ENCODE results near the gene NME3. TPM values are rescaled to one million over a fixed set of nuclear protein-coding genes. Genes with fewer than 3 reads are reported as not detected.

Gene NME3
- total and polyA plus RNA-seq, 3 donors from 2014 or later: 29.3 to 119 (median 100) TPM

DNA sequence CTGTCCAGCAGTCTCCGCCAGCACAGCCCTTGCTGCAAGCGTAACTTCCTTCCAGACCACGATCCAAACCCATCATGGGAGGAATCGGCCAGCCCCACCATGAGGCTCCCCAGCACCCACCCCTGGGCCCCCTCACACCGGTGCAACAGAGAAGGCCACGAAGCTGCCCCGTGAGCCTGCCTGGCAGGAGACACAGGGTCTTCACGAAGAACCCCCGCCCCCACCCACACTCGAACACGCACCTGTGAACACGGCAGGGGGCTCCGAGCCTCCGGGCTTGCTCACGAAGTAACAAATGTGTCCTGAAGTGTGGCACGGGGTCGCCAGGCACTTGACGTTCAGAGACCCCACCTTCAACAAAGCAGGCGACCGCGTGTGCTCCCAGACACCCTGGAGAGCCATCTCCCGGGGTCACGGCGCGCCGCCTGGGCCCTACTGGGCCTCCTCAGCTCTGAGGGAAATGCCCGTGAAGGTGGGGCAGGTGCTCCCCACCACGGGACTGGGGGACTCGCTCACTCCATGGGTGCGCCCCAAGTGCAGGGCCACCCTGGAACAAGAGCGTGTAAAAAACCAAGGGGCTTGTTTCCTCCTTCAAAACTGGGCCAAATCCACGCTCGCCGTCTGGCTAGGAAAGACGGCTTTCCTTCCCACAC is 47.7 kb upstream of the NME3 start:
- no peak overlapping the region for H3K4me3 ChIP-seq
- TF ChIP-seq, protein P1, sequence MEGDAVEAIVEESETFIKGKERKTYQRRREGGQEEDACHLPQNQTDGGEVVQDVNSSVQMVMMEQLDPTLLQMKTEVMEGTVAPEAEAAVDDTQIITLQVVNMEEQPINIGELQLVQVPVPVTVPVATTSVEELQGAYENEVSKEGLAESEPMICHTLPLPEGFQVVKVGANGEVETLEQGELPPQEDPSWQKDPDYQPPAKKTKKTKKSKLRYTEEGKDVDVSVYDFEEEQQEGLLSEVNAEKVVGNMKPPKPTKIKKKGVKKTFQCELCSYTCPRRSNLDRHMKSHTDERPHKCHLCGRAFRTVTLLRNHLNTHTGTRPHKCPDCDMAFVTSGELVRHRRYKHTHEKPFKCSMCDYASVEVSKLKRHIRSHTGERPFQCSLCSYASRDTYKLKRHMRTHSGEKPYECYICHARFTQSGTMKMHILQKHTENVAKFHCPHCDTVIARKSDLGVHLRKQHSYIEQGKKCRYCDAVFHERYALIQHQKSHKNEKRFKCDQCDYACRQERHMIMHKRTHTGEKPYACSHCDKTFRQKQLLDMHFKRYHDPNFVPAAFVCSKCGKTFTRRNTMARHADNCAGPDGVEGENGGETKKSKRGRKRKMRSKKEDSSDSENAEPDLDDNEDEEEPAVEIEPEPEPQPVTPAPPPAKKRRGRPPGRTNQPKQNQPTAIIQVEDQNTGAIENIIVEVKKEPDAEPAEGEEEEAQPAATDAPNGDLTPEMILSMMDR (IDR thresholded peaks at IDR 0.05): no peak
- TF ChIP-seq POLR2A (IDR thresholded peaks at IDR 0.05): no peak
- H3K4me1 ChIP-seq: peaks cover 2% of the 10 kb centered on the region
- intact Hi-C loops (cut with DNase I; ENCODE audit: low total_unique reads): no loop called here
- H3K9me3 ChIP-seq: no peaks in the 10 kb centered on the region
- no peak overlapping the region for H3K27ac ChIP-seq
- WGBS, 2 donors: 93 to 94% methylated on average over 14 to 34 of the region's 35 CpGs
- H3K27me3 ChIP-seq: no peaks in the 10 kb centered on the region
- no peaks in the 10 kb centered on the region for H3K36me3 ChIP-seq (ENCODE audit: low read depth, missing control alignments)
- no peak for DNase-seq

DNA sequence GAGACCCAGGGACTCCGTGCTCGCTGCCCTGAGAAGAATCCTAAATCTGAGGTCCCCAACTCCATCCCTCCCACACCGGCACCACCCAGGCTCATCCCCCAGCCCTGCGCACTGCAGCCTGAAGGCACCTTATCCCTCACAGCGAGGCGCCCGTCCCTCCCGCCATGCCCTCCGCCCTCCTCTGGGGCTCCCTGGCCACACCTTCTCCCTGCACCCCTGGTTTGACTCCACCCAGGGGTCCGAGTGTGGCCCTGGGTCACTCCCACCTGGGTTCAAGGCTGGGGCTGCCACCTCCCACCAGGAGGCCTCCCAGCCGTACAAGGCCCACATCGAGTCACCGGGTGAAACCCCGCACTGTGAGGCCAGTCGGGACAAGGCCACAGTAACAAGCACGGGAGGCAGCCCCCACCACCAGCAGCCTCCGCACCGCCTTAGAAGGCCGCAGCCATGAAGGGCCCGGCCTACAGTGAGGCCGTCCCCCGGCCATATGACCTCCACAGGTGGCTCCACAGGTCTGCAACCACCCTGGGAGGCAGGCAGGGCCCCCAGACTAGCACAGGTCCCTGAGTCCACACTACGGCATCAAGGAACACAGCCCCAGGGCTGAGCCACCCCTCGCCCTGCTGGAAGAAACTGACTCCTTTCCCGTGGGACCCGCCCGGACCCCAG is 47.0 kb upstream of the NME3 start:
- 86 to 89% methylated on average over 20 to 22 of the region's 27 CpGs for WGBS, 2 donors
- H3K27me3 ChIP-seq: no peaks in the 10 kb centered on the region
- H3K36me3 ChIP-seq (ENCODE audit: low read depth, missing control alignments): no peaks in the 10 kb centered on the region
- TF ChIP-seq POLR2A (IDR thresholded peaks at IDR 0.05): no peak
- TF ChIP-seq, protein P1 (IDR thresholded peaks at IDR 0.05): no peak
- no peak for DNase-seq
- H3K9me3 ChIP-seq: no peaks in the 10 kb centered on the region
- H3K27ac ChIP-seq: no peak overlapping the region
- intact Hi-C loops (cut with DNase I; ENCODE audit: low total_unique reads): no loop called here
- H3K4me3 ChIP-seq: no peak overlapping the region
- H3K4me1 ChIP-seq: no peaks in the 10 kb centered on the region

DNA sequence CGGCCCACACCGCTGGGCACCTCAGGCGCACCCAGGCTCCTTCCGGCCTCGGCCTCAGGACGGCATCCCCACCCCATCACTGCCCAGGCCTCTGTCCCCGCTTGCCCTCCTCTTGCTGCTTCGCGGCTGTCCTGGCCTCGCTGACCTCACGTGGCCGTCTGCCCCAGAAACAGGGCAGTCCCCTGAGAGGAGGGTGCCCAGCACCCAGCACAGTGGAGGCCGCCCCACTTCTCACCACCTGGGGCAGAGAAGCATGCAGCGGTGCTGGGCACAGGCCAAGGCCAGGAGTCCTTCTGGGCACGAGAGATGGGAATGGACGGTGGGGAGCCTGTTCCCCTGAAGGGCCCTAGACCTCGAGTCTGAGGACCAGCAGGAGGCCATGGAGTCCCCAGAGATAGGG is 46.4 kb upstream of the NME3 start:
- Histone ChIP-seq H3K27ac (no peak overlapping the region), H3K9me3 (no peaks in the 10 kb centered on the region), H3K36me3 (ENCODE audit: low read depth, missing control alignments) (no peaks in the 10 kb centered on the region), H3K27me3 (no peaks in the 10 kb centered on the region), H3K4me1 (no peaks in the 10 kb centered on the region), H3K4me3 (no peak overlapping the region)
- intact Hi-C loops (cut with DNase I; ENCODE audit: low total_unique reads): no loop called here
- no peak for DNase-seq
- WGBS, 2 donors: 88 to 98% methylated on average over 6 to 17 of the region's 17 CpGs
- TF ChIP-seq, protein P1 (IDR thresholded peaks at IDR 0.05): no peak
- TF ChIP-seq POLR2A (IDR thresholded peaks at IDR 0.05): no peak

DNA sequence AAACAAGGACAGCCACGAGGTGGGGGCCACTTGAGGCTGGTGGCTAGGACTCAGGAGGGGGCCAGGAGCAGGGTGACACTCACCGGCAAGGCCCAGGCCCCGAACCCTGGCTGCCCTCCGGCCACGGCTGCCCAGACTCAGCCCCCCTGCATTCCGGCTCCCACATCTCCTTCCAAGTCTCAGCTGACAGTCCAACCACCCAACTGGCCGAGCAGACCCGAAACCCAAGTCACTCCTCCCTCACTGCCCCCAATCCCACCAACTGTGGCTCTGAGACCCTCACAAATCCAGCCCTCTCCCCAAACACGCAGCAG is 45.9 kb upstream of the NME3 start:
- Histone ChIP-seq H3K27me3 (no peaks in the 10 kb centered on the region), H3K4me3 (no peak overlapping the region), H3K4me1 (no peaks in the 10 kb centered on the region), H3K9me3 (no peaks in the 10 kb centered on the region), H3K36me3 (ENCODE audit: low read depth, missing control alignments) (no peaks in the 10 kb centered on the region), H3K27ac (no peak overlapping the region)
- intact Hi-C loops (cut with DNase I; ENCODE audit: low total_unique reads): no loop called here
- WGBS, 2 donors: 90 to 100% methylated on average over 1 to 9 of the region's 9 CpGs
- TF ChIP-seq POLR2A (IDR thresholded peaks at IDR 0.05): no peak
- TF ChIP-seq, protein P1 (IDR thresholded peaks at IDR 0.05): no peak
- DNase-seq: no peak

Measured in testis (tissue), 3 donors.